GM21825 (cell line): ENCODE data around the gene BIRC7.
"Not testable (repeated sequence)": the region's sequence is repeated elsewhere in the genome, so short reads cannot be mapped to it uniquely, and the experiment has no call there.

ENCODE experiments used
- ATAC-seq: cut with Tn5 transposase; IDR thresholded peaks from one replicate; pipeline ENCODE4 v1.9.1; 2021; ENCODE audit warnings: mild to moderate bottlenecking, moderate library complexity; ENCODE audit not compliant: unreplicated experiment

The BIRC7 gene

DNA sequence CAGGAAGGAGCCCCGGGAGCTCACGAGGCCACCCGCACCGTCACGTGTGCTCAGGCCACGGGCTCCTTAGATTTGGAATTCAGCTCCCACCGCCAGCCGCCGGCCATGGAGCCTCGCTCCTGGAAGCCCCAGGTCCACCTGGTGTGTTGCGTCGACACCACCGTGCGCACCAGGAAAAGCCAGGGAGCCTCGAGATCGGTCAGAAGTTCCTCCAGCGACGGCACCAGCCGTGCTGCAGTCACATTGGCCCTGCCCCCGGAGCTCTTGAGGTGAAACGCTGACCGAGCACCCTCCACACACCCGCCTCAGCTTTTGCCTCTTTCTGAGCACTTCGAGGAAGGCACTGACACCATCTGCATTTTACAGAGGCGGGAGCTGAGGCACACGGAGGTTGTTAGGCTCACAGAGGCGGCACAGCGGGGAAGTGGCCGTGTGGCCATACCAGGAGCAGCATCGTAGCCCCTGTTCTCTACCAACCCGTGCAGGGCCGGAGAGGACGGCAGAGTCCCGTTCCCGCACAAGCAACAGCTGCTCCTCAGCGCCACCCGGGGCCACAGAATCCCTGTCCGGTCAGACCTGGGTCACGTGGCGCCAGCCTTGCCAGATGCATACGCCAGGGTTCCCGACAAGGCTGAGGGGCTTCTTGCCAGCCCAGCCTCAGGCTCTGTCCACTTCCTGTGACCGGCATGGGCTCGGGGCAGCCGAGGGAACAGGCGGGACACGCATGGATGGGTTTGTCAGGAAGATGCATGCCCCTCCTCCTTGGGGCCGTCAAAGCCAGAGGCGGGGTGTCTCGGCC, 11.0 kb downstream of the BIRC7 start:
- no peak for ATAC-seq

DNA sequence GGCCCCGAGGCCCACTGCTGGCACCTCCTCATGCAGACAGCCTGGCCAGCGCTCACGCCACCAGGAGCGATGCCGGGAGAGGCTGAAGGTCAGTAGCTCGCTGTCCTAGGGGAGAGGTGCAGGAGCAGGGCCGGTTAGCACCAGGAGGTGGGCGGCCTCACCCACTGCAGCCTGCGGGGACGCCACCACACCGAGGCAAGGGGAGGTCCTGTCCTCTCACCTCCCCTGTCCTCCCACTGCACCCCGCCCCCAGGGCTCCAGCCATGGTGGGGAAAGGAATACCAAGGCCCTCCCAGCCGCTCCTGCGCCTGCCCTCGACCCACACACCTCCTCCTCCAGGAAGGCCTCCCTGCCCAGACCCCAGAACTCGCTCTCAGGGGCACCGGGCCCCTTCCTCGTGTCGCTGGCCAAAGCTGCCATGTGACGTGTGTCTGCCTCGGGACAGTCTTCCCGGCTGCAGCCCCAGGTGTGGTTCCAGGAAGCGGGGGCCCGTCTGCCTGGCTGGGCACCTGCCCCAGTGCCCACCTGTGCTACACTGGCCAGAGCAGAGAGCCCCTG, 12.0 kb downstream of the BIRC7 start:
- ATAC-seq, result no peak

DNA sequence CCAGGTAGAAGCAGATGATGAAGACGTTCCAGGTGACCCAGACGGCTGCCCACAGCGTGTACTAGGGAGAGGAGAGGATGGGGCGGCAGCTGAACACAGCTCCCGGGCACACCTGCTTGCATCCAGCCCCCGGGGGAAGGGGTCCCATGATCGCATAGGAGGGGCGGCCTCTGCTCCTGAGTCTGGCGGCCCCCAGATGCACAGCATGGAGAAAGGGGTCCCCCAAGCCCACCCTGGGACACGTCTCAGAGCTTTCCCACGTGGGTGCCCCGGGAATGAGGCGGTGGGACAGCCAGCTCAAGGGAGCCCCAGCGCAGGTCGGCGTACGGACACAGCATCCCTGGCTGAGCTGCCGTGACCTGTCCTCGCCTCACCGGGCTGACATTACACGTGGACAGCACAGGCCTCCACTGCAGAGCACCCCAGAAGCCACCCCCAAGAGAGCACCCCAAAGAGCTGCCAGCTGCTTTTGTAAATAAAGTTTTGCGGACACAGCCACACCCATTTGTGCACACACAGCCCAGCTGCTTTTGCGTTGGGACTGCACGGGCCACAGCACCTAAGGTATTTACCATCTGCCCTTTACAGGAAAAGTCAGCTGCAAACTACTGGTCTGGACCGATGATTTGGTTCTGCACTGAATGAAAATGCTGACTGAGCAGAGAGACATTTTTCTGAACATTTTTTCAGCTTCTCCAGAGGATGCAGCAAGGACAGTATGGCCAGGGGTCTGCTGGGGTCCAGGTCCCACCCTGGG, 13.3 kb downstream of the BIRC7 start:
- no peak for ATAC-seq

DNA sequence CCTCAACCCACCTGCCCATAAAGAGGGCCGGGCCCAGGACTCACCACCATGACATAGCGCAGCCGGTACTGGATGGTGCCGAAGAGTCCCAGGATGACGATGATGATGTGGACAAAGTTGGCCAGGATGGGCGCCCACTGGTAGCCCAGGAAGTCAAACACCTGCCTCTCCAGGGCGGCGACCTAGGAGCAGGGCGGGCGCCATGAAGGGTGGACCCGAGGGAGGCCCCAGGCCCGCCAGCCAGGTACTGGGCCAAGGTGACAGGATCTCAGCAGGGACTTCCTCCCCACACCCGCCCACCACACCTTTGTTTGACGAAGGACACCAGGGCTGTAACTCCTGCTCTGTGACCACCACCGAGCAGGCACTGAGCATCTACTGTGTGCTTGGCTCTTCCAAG, 14.2 kb downstream of the BIRC7 start:
- ATAC-seq, result no peak

DNA sequence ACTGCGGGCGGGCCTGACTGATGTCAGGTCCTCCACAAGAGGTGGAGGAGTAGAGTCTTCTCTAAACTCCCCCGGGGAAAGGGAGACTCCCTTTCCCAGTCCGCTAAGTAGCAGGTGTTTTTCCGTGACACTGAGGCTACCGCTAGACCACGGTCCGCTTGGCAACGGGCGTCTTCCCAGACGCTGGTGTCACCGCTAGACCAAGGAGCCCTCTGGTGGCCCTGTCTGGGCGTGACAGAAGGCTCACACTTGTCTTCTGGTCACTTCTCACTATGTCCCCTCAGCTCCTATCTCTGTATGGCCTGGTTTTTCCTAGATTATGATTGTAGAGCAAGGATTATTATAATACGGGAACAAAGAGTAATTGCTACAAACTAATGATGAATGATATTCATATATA, 15.6 kb downstream of the BIRC7 start:
- not testable (repeated sequence) for ATAC-seq

DNA sequence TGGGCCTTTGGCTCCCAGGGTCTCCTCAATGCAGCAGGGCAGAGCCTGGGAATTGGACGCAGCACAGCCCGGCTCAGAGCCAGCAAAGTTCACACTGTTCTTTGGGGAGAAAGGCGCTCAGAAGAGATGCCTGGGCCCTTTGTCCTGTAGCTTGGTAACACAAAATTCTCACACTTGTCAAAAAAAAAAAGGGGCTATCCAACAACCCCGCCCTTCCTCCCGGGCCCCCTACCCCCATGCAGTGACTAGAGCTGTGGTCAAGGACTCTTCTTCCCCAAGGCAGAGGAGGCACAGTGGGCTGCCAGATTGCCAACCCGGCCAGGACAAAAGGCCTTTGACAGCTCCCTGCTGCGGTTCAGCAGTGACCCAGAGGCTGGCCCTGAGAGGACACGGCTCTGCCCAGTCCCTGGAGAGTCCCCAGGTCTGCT, 16.6 kb downstream of the BIRC7 start:
- no peak for ATAC-seq

DNA sequence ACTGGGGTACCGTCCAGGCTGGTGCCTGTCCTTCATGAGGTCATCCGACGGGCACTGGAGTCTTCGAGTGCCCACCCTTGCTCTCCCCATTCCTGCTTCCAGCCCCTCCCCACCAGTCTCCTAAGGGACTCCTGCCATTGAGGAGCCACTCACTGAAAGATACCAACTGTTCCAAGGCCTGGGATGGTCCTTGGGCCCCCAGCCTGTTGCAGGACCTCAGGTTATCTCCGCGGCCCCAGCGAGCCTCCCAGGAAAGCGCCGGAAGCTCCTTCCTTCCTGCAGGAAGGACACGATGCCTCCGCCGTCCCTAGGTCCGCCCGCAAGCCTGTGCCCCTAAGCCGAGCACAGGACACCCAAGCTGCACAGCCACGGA, 17.3 kb downstream of the BIRC7 start:
- ATAC-seq, result no peak

DNA sequence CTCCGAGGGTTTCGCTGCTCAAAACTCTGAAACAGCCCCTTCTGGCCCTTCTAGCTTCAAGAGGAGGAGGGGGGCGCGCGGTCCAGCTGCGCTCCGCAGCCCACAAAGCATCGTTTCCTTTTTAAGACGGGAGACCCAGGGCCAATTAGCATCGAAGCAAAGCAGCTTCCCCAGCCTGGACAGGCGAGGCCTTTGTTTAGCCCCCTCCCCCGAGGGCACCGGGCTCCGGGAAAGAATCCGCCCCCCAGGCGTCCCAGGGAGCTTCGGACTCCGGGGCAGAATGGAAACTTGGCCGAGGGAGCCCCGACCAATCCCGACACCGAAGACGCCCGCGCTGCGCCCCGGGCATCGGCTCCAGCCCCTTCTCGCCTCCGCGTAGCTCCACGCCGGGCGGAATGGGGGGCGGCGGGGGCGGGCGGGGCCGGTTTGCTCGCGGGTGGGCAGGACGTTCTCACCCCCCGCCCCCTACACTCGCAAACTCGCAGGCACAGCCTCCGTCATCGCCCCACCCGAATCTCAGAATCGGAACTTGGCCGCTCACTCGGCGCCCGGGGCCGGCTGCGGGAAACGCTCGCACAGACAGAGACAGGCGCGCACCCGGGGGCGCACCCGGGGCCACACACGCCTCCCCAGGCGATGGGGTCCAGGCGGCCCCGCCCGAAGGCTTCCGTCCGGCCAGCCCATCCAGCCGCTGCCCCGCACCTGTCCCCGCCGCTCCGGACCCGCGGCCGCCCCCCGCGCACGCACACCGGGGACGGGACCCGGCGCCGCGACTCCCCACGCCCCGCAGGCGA, 17.9 kb downstream of the BIRC7 start:
- no peak for ATAC-seq

DNA sequence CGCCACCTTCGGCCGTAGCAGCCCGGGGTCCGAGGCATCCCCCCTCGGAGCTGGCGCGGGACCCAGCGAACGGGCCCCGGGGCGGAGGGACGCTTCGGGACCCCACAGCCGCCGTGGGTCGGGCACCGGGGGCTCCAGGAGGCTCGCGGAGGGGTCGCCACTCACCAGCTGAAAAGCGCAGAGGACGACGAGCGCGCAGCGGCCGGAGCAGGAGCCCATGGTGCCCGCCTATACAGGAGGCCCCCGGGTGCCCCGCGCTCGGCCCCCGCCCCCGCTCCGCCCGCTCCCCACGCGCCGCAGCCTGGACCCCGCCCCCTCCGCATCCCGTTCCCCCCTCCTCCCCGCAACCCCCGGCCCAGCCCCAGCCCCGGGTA, 18.5 kb downstream of the BIRC7 start, which contains the start of gene NKAIN4:
TSS of gene NKAIN4 (minus strand) at position 232 of the 374 bp plus-strand sequence. CDS start at position 219, 13 bp downstream.
- ATAC-seq, result no peak

DNA sequence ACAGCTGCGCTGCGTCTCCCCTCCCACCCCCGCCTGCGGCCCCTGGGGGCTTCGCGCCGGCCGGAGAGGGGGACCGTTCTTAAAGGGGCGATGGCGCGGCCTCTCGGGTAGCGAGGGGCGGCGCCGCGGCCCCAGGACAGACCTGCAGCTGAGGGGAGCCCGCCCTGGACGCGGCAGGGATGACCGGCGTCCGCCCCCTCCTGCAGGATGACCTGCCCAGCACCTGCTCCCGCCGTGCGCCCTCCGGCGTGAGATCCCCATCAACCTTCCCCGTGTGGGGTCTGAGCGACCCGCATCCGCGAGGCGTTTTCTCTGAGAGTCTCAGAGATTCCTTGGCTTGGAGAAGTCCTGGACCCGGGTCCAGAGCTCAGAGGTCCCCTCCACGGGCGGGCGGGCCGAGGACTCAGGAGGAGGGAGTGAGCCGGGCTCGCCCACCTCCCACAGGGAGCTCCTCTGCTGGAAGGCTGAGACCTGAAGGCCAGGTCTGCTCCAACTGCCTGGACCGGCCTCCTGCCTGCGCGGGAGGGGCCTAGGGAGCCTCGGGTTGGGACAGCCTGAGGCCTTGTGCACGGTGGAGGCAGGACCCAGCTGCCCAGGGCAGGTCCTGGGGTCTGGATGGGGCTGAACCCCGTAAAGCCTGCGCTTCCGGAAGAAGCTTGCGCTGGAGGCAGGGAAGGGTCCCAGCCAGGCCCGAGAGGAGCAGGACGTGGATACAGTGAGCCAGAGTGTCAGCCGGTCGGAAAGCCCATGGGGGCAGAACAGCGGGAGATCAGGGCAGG, 19.1 kb downstream of the BIRC7 start:
- no peak for ATAC-seq

DNA sequence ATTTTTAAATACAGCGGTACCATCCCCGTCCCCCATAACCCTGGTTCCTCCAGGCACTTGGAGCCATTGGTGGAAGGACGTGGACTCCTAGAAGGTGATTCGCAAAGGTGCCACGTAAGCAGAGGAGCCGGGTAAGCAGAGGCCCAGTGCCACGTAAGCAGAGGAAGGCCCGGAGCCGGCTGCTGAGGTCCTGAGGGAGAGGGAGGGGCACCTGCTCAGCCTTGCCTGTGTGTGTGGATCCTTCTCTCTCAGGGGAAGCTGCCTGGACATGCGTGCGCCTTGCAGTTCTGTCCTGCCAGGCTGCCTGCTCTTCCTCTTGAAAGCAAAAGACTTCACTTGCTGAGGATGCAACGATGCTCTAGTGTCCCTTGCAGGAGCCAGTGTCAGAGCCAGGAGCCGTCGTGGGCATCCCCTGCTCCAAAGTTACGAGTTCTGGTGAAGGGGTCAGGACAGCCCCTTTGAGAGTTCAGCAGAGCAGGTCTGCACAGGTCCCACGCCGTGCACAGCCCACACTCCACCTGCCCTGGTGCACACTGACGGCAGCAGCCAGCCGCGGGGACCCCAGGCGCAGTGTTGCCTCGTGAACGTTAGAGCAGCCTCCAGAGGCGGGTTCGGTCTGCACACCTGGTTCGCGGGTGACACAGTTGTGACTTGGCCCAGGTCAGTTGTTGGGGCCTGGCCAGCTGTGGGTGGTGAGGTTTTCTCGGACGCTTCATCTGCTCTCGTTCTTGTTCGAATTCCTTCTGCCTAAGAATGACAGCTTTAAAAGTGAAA, 20.4 kb downstream of the BIRC7 start:
- ATAC-seq, result no peak

DNA sequence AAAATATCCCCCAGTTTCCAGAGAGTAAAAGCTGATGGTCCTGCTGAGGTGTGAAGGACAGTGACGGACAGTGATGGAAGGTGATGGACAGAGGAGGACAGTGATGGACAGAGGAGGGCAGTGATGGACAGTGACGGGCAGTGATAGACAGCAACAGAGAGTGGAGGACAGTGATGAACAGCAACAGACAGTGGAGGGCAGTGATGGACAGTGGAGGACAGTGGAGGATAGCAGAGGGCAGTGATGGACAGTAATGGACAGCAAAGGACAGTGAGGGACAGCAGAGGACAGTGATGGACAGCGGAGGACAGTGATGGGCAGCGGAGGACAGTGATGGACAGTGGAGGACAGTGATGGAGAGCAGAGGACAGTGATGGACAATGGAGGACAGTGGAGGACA, 21.2 kb downstream of the BIRC7 start:
- ATAC-seq, result no peak

DNA sequence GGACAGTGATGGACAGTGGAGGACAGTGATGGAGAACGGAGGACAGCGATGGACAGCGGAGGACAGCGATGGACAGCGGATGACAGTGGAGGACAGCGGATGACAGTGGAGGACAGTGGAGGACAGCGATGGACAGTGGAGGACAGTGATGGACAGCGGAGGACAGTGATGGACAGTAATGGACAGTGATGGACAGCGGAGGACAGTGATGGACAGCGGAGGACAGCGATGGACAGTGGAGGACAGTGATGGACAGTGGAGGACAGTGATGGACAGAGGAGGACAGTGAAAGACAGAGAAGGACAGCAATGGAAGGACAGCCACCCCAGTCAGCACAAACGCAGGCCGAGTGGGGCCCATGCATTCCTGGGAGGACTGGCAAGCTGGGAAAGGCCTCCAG, 21.9 kb downstream of the BIRC7 start:
- no peak for ATAC-seq

DNA sequence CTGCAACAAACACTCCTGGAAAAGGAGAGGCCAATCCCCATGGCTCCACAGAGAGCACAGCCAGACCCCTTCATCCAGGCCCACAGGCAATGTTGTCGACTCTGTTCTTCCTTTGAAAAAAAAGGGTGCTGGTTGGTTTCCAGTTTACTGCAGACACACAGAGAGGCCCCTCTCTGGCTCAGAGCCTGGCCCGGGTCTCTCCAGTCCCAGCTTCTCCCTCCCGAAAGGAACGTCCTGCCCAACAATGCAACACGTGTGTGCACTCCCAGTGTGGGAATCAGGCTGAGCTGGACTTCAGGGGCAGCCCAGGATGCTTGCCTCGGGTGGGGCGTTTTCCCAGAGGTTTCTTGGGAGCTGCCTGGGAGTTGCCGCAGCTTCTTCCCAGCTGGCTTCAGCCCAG, 23.1 kb downstream of the BIRC7 start:
- ATAC-seq, result no peak

DNA sequence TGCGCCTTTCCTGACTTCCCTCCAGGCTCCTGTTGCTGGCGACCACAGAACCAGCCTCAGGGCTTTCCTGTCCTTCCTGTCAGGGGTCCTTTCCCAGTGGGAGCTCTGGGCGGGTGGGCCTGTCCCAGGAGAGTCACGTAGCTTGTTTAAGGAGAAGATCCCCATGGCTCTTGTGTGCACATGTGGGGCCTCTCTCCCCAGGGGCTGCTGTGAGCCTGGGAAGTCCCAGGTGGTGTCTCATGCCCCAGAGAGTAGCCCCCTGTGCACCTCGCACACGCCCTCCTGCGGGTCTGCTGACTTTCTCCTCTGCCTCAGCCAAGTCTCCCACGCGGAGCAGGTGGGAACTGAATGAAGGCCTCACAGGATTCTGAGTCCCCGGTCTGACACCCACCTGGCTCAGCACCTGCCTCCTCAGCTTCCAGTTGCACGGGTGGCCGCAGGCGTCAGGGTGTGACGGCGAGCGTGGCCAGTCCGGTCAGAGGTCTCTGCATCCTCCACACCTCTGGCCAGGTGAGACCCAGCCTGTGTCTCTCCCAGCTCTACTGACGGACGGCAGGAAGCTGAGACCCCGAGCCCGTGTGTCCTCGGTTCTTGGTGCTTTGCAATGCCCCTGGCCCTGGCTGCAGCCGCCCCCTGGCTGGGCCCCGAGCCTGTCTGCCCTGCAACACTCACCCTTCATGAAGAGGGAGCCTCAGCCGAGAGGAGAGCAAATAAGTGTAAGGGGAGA, 24.2 kb downstream of the BIRC7 start:
- ATAC-seq, result no peak

DNA sequence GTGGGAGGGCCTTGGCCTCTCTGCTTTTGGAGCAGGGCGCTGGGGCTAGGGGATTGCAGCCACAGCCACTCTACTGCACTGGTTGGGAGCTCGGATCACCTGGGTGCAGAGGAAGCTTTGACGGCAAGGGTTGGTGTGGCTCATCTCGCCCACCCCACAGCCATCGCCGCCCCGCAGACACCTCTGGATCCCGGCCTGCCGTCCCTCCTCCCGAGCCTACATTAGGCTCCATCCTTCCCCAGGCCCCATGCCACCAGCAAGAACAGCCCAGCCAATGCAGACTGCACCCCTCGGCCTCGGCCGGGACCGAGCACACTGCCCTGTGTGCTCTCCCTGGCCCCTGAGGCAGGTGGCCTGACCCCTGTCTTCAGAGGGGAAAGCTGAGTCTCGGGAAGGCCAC, 24.8 kb downstream of the BIRC7 start:
- ATAC-seq, result no peak

DNA sequence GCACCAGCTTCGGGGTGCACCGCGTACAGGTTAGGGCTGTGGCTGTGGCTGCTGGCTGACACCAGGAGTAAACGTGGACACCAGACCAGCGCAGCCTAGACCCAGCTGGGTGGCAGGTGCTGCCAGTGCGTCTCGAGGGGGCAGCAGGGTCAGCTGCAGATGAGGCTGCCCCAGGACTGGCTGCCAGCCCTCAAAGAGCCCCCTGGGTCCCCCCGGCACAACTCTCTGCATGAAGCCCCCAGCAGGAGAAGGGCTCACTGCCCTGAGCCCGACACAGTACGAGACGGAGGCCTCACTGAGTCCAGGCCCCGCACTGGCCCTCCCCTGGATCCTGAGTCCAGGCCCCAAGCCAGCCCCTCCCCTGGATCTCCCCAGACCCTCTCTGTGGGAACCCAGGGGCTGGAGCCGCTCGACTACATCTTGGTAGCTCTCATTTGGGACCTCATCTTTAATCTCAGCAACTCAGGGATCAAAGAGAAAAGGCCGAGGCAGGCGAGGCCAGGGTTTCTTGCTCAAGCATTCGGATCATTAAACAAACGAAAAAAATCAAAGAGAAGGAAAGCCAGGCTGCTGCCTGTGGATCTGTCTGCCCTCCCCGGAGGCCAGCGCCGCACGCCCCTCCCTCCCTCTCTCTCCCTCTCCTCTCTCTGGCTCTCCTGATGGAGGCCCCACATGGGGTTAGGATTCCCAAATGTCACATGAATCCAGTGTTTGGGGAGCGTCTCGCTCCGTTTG, 25.5 kb downstream of the BIRC7 start:
- ATAC-seq, result no peak

DNA sequence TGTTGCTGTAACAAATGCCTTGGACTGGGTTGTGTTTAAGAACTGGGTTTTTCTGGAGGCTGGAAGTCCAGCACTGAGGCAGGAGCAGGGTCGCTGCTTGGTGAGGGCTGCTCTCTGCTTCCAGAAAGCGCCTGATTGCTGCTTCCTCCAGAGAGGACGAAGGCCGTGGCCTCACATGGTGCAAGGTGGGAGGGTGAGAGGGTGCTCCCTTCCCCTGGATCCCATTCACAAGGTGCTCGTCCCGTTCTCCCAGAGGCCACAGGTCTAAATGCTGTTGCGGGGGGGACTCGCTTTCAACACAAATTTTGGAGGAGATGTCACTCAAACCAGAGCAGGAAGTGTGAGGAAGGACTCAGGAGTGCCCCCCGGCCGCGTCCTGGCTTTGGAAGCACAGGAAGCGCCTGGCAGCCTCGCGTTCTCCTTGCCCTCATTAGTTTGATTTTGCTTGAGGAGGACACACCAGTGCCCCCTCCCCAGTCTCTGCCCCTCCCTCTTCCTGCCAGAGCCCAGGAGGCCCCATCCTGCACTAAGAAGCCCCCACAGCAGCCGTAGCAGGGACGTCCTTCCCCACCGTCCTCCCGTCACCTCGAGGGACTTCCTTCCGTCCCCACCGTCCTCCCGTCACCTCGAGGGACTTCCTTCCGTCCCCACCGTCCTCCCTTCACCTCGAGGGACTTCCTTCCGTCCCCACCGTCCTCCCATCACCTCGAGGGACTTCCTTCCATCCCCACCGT, 26.3 kb downstream of the BIRC7 start:
- ATAC-seq, result no peak
